ENCODE measurements around the gene HTR1A. TPM values are rescaled to one million over a fixed set of nuclear protein-coding genes. Genes with fewer than 3 reads are reported as not detected.

The HTR1A gene
- polyA plus RNA-seq, 1 donor (not counting 4 experiments of a cell fraction or from before 2014, with no cell fraction given): not detected

- no peaks in the 10 kb centered on the region for H3K27me3 ChIP-seq (ENCODE audit: control insufficient read depth, extremely low read depth, insufficient read depth, low read length)
- TF ChIP-seq EZH2 (IDR thresholded peaks at IDR 0.05; ENCODE audit: low read length) (no peak), CTCF (optimal IDR thresholded peaks at IDR 0.05 in 1 of 3, IDR thresholded peaks at IDR 0.05 in 1 of 3, conservative IDR thresholded peaks at IDR 0.05 in 1 of 3; ENCODE audit: extremely low read depth in 1 of 3, insufficient read depth in 2 of 3, low read length in 3 of 3) (no peak)
- H3K9ac ChIP-seq (ENCODE audit: control insufficient read depth, extremely low read depth, insufficient read depth, low read length): no peak overlapping the region
- H3K9me1 ChIP-seq (ENCODE audit: control insufficient read depth, extremely low read depth, insufficient read depth, low read length): no peaks in the 10 kb centered on the region
- H3K4me1 ChIP-seq (ENCODE audit: control insufficient read depth, extremely low read depth, insufficient read depth, low read length): no peaks in the 10 kb centered on the region
- FAIRE-seq (no peak), DNase-seq (ENCODE audit: low read depth, low spot score) (no peak)
- no peak overlapping the region for H3K4me2 ChIP-seq (ENCODE audit: control insufficient read depth, extremely low read depth, insufficient read depth, low read depth, low read length)
- H3K27ac ChIP-seq (ENCODE audit: control insufficient read depth, insufficient read depth, low read length): no peak overlapping the region
- H4K20me1 ChIP-seq (ENCODE audit: control insufficient read depth, extremely low read depth, insufficient read depth, low read length): no peaks in the 10 kb centered on the region
- H3K4me3 ChIP-seq (ENCODE audit: control insufficient read depth in 2 of 3, extremely low read depth in 1 of 3, insufficient read depth in 2 of 3, low read depth in 1 of 3, low read length in 3 of 3): no peak overlapping the region
- H2AFZ ChIP-seq (ENCODE audit: control insufficient read depth, low read length): no peak overlapping the region
- dilution Hi-C loops (cut with MboI; ENCODE audit: extremely low pct_ligation_motif_present, low sequenced_read_pairs): no loop called here
- H3K9me3 ChIP-seq (ENCODE audit: control insufficient read depth, low read depth, low read length): no peaks in the 10 kb centered on the region
- no peaks in the 10 kb centered on the region for H3K79me2 ChIP-seq (ENCODE audit: control insufficient read depth, insufficient read depth, low read length)
- no peaks in the 10 kb centered on the region for H3K36me3 ChIP-seq (ENCODE audit: control insufficient read depth in 2 of 2, extremely low read depth in 1 of 2, insufficient read depth in 2 of 2, low read length in 2 of 2)
Observed at GRCh38 chr5:63911871-63912270, 50.4 kb downstream of the HTR1A start.

Other genes with a start within 250 kb of the HTR1A start
- 1.8 to 2.8 TPM (median 2.4 TPM) in 3 replicates for gene RNF180, start 203.4 kb upstream of the HTR1A start, polyA plus RNA-seq